Keratinocyte (primary cell): Measurements from ENCODE around the gene C1orf50. TPM values are rescaled to one million over a fixed set of nuclear protein-coding genes. Genes with fewer than 3 reads are reported as not detected.

Source experiments
- DNase-seq: peaks from one replicate; pipeline ENCODE4 v3.0.0-alpha.2; 2011; ENCODE audit warnings: low read depth, missing footprints, low spot score
- FAIRE-seq: peaks from 2 replicates; lab custom pipeline; 2011; peaks lifted over from hg19 to GRCh38; lab: Jason Lieb, UNC
- H2AFZ ChIP-seq: 2 replicates; pipeline ENCODE4 v1.6.0; 2012; ENCODE audit warnings: low read length, control low read depth, inconsistent platforms; ENCODE audit not compliant: control insufficient read depth
- H3K27ac ChIP-seq: 2 replicates; pipeline ENCODE4 v1.5.1; 2011; ENCODE audit warnings: low read length; ENCODE audit not compliant: control insufficient read depth, insufficient read depth
- H3K27me3 ChIP-seq: 3 replicates; pipeline ENCODE4 v1.6.0; 2011; ENCODE audit warnings: low read length; ENCODE audit not compliant: control insufficient read depth, insufficient read depth; ENCODE audit errors: extremely low read depth
- H3K36me3 ChIP-seq, 2 experiments: 2 replicates in 1 of 2; 3 replicates in 1 of 2; pipeline ENCODE4 v1.5.1; 2011; ENCODE audit warnings: low read length in 2 of 2, mild to moderate bottlenecking in 1 of 2; ENCODE audit not compliant: control insufficient read depth in 2 of 2, insufficient read depth in 2 of 2; ENCODE audit errors: extremely low read depth in 1 of 2
- H3K4me1 ChIP-seq: 3 replicates; pipeline ENCODE4 v1.5.1; 2011; ENCODE audit warnings: low read length; ENCODE audit not compliant: control insufficient read depth, insufficient read depth; ENCODE audit errors: extremely low read depth
- H3K4me2 ChIP-seq: 3 replicates; pipeline ENCODE4 v1.6.0; 2011; ENCODE audit warnings: low read depth, low read length; ENCODE audit not compliant: control insufficient read depth, insufficient read depth; ENCODE audit errors: extremely low read depth
- H3K4me3 ChIP-seq, 3 experiments: fragments of 200-600 bp in 1 of 3; sonication (generic) in 1 of 3; 2 replicates in 2 of 3; 3 replicates in 1 of 3; pipeline ENCODE4 v1.5.1; 2011 to 2016; ENCODE audit warnings: low read length in 3 of 3, mild to moderate bottlenecking in 3 of 3, control low read depth in 2 of 3, inconsistent platforms in 1 of 3, low read depth in 1 of 3, mixed read lengths in 1 of 3, mixed run types in 1 of 3, moderate library complexity in 1 of 3; ENCODE audit not compliant: control insufficient read depth in 2 of 3, insufficient read depth in 2 of 3; ENCODE audit errors: extremely low read depth in 1 of 3
- H3K79me2 ChIP-seq: 2 replicates; pipeline ENCODE4 v1.6.0; 2012; ENCODE audit warnings: low read length; ENCODE audit not compliant: control insufficient read depth, insufficient read depth
- H3K9ac ChIP-seq: 3 replicates; pipeline ENCODE4 v1.6.0; 2011; ENCODE audit warnings: low read length; ENCODE audit not compliant: control insufficient read depth, insufficient read depth; ENCODE audit errors: extremely low read depth
- H3K9me1 ChIP-seq: 3 replicates; pipeline ENCODE4 v1.6.0; 2011; ENCODE audit warnings: low read length; ENCODE audit not compliant: control insufficient read depth, insufficient read depth; ENCODE audit errors: extremely low read depth
- H3K9me3 ChIP-seq: 2 replicates; pipeline ENCODE4 v1.5.1; 2012; ENCODE audit warnings: low read depth, low read length; ENCODE audit not compliant: control insufficient read depth
- H4K20me1 ChIP-seq: 3 replicates; pipeline ENCODE4 v1.6.0; 2011; ENCODE audit warnings: low read length; ENCODE audit not compliant: control insufficient read depth, insufficient read depth; ENCODE audit errors: extremely low read depth
- EZH2 ChIP-seq: IDR thresholded peaks from one replicate; pipeline ENCODE4 v1.6.1; 2012; ENCODE audit warnings: inconsistent platforms, mild to moderate bottlenecking, low read length, moderate library complexity
- dilution Hi-C: fragments of 300-500 bp; cut with MboI; formaldehyde crosslinking; loops from one replicate; pipeline ENCODE4 v1.7.0; 2020; ENCODE audit warnings: low sequenced_read_pairs; ENCODE audit not compliant: extremely low pct_ligation_motif_present
- polyA plus RNA-seq, 5 experiments: library from polyadenylated mRNA; depleted of rRNA in 3 of 5; stranded (reverse) in 3 of 5; stranded (forward) in 1 of 5; unstranded in 1 of 5; fragments of >200 nt; gene quantifications; 1 replicate in 1 of 5; 2 replicates in 3 of 5; 3 replicates in 1 of 5; pipeline versions ENCODE4 v1.2.1 to v1.2.3, GENCODE V29; 2011 to 2012; ENCODE audit warnings: missing spikeins in 2 of 5, low read depth in 1 of 5, low replicate concordance in 1 of 5
- TF ChIP-seq, protein P1 (sequence below), 3 experiments: IDR thresholded peaks in 1 of 3; conservative IDR thresholded peaks in 1 of 3; optimal IDR thresholded peaks in 1 of 3; 2 replicates in 2 of 3; 3 replicates in 1 of 3; pipeline versions ENCODE3 to v1.5.1; 2011; ENCODE audit warnings: low read length in 3 of 3, mild to moderate bottlenecking in 3 of 3, moderate library complexity in 2 of 3, control low read depth in 1 of 3, inconsistent platforms in 1 of 3; ENCODE audit not compliant: insufficient read depth in 2 of 3; ENCODE audit errors: extremely low read depth in 1 of 3

Gene C1orf50
- polyA plus RNA-seq, 1 donor (not counting 4 experiments of a cell fraction or from before 2014, with no cell fraction given) = 9.6 TPM

DNA sequence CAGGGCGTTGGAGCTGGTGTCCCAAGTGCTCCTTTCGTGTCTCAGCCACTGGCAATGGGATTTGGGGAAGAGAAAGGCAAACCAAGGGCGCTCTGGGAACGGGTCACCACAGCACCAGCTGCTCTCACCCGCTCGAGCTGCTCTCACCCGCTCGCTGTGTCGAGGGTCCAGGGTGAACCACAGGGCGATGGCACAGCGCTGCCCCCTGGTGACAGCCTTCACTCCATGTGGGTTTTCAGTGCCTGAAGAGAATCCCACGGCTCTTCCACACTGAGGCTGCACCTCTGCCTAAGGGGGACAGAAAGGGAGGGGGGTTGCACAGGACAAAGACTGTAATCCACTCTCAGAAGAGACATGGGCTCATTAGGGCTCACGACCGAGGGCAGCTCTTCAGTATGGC is 19.9 kb upstream of the C1orf50 start:
- Histone ChIP-seq H3K4me1 (peaks cover 20% of the 10 kb centered on the region), H3K9ac (no peak overlapping the region), H3K4me3 (no peak overlapping the region), H3K9me1 (no peaks in the 10 kb centered on the region), H2AFZ (no peak overlapping the region), H3K9me3 (no peaks in the 10 kb centered on the region), H4K20me1 (no peaks in the 10 kb centered on the region), H3K4me2 (no peak overlapping the region), H3K27ac (no peak overlapping the region), H3K36me3 (peaks cover 14 to 26% of the 10 kb centered on the region in 2 experiments), H3K27me3 (no peaks in the 10 kb centered on the region), H3K79me2 (no peaks in the 10 kb centered on the region)
- DNase-seq = no peak
- FAIRE-seq = no peak
- TF ChIP-seq, protein P1, sequence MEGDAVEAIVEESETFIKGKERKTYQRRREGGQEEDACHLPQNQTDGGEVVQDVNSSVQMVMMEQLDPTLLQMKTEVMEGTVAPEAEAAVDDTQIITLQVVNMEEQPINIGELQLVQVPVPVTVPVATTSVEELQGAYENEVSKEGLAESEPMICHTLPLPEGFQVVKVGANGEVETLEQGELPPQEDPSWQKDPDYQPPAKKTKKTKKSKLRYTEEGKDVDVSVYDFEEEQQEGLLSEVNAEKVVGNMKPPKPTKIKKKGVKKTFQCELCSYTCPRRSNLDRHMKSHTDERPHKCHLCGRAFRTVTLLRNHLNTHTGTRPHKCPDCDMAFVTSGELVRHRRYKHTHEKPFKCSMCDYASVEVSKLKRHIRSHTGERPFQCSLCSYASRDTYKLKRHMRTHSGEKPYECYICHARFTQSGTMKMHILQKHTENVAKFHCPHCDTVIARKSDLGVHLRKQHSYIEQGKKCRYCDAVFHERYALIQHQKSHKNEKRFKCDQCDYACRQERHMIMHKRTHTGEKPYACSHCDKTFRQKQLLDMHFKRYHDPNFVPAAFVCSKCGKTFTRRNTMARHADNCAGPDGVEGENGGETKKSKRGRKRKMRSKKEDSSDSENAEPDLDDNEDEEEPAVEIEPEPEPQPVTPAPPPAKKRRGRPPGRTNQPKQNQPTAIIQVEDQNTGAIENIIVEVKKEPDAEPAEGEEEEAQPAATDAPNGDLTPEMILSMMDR (optimal IDR thresholded peaks at IDR 0.05 in 1 of 3, IDR thresholded peaks at IDR 0.05 in 1 of 3, conservative IDR thresholded peaks at IDR 0.05 in 1 of 3; ENCODE audit: extremely low read depth in 1 of 3, insufficient read depth in 2 of 3, low read length in 3 of 3) = peak; percentile 62 to 85 (median 74)
- no peak for TF ChIP-seq EZH2
- dilution Hi-C loops = no loop called here

- H4K20me1 ChIP-seq = no peaks in the 10 kb centered on the region
- dilution Hi-C loops = no loop called here
- peaks cover 20 to 29% of the 10 kb centered on the region in 2 experiments for H3K36me3 ChIP-seq
- no peak overlapping the region for H2AFZ ChIP-seq
- no peaks in the 10 kb centered on the region for H3K9me3 ChIP-seq
- H3K27me3 ChIP-seq = no peaks in the 10 kb centered on the region
- H3K79me2 ChIP-seq = no peaks in the 10 kb centered on the region
- H3K9me1 ChIP-seq = peaks cover 3% of the 10 kb centered on the region
- H3K4me2 ChIP-seq = no peak overlapping the region
- TF ChIP-seq, protein P1 (optimal IDR thresholded peaks at IDR 0.05 in 1 of 3, IDR thresholded peaks at IDR 0.05 in 1 of 3, conservative IDR thresholded peaks at IDR 0.05 in 1 of 3; ENCODE audit: extremely low read depth in 1 of 3, insufficient read depth in 2 of 3, low read length in 3 of 3) = no peak
- TF ChIP-seq EZH2 = no peak
- FAIRE-seq (no peak), DNase-seq (no peak)
- H3K4me3 ChIP-seq = no peak overlapping the region
- H3K4me1 ChIP-seq = peaks cover 12% of the 10 kb centered on the region
- H3K27ac ChIP-seq = no peak overlapping the region
- no peak overlapping the region for H3K9ac ChIP-seq
These were observed 19.0 kb upstream of the C1orf50 start for GRCh38 chr1:42748021-42748420.
